Stimulated activated CD8-positive, alpha-beta memory T cell treated with anti-CD3 and anti-CD28 coated beads, Interleukin-15, amount 100 ng/mL, for 1 hour (primary cell): Measurements from ENCODE around the gene EPHB1.

Experiments
- DNase-seq: peaks from one replicate; pipeline ENCODE4 v3.0.0-alpha.2; 2020; ENCODE audit warnings: low read depth

Gene EPHB1

GRCh38 chr3:134911586-134912548 is 116.8 kb downstream of the EPHB1 start:
- DNase-seq, result no peak

GRCh38 chr3:134916276-134916961 is 121.4 kb downstream of the EPHB1 start:
- DNase-seq, result no peak

- no peak for DNase-seq
Observed at GRCh38 chr3:134917631-134918030, 122.6 kb downstream of the EPHB1 start.

- no peak for DNase-seq
Observed at GRCh38 chr3:134918441-134918840, 123.4 kb downstream of the EPHB1 start.

- DNase-seq, result no peak
Observed at GRCh38 chr3:134922101-134922500, 127.0 kb downstream of the EPHB1 start.

- DNase-seq, result no peak
Observed at GRCh38 chr3:134922866-134923265, 127.8 kb downstream of the EPHB1 start.

GRCh38 chr3:134923286-134923685 is 128.2 kb downstream of the EPHB1 start:
- no peak for DNase-seq

- DNase-seq, result no peak
Observed at GRCh38 chr3:134927599-134927998, 132.5 kb downstream of the EPHB1 start.

- DNase-seq, result no peak
Observed at GRCh38 chr3:134928392-134928791, 133.3 kb downstream of the EPHB1 start.

- no peak for DNase-seq
Observed at GRCh38 chr3:134928819-134929218, 133.8 kb downstream of the EPHB1 start.

GRCh38 chr3:134929976-134930375 is 134.9 kb downstream of the EPHB1 start:
- no peak for DNase-seq

GRCh38 chr3:134931045-134931785 is 136.2 kb downstream of the EPHB1 start:
- DNase-seq, result no peak

GRCh38 chr3:134932035-134932434 is 137.0 kb downstream of the EPHB1 start:
- DNase-seq, result no peak

- no peak for DNase-seq
Observed at GRCh38 chr3:134933997-134934396, 138.9 kb downstream of the EPHB1 start.

GRCh38 chr3:134934933-134935332 is 139.9 kb downstream of the EPHB1 start:
- no peak for DNase-seq

- no peak for DNase-seq
Observed at GRCh38 chr3:134937256-134938028, 142.4 kb downstream of the EPHB1 start.

GRCh38 chr3:134938029-134938525 is 143.0 kb downstream of the EPHB1 start:
- DNase-seq, result no peak

- no peak for DNase-seq
Observed at GRCh38 chr3:134939978-134940377, 144.9 kb downstream of the EPHB1 start.

- DNase-seq, result no peak
Observed at GRCh38 chr3:134941820-134942219, 146.8 kb downstream of the EPHB1 start.

GRCh38 chr3:134944429-134944828 is 149.4 kb downstream of the EPHB1 start:
- no peak for DNase-seq

- DNase-seq, result no peak
Observed at GRCh38 chr3:134949150-134949549, 154.1 kb downstream of the EPHB1 start.

GRCh38 chr3:134952371-134952770 is 157.3 kb downstream of the EPHB1 start:
- no peak for DNase-seq
